Measurements from ENCODE around the gene TRIP6. TPM values are rescaled to one million over a fixed set of nuclear protein-coding genes. Genes with fewer than 3 reads are reported as not detected.

Gene TRIP6
- total RNA-seq, result 139 and 186 TPM in 2 replicates

GRCh38 chr7:100867040-100867775 is at the start of gene TRIP6:
Gene TRIP6 (plus strand): TSS chr7:100867387. CDS start chr7:100867498, 111 bp downstream.

GRCh38 chr7:100827330-100828226 is 39.6 kb upstream of the TRIP6 start, which contains the start of gene EPHB4:
Gene EPHB4 (minus strand): TSS chr7:100827523. CDS start chr7:100827030, 493 bp downstream.

GRCh38 chr7:100852048-100852872 is 14.9 kb upstream of the TRIP6 start, which contains the start of gene SLC12A9:
Gene SLC12A9 (plus strand): TSS chr7:100852713. CDS start chr7:100854198, 1,485 bp downstream.

GRCh38 chr7:100874577-100875355 is 7.6 kb downstream of the TRIP6 start, which contains the start of gene SRRT:
Gene SRRT (plus strand): TSS chr7:100875103. CDS start chr7:100875591, 488 bp downstream.

GRCh38 chr7:100888988-100889750 is 22.0 kb downstream of the TRIP6 start, which contains the start of gene UFSP1:
Gene UFSP1 (minus strand): TSS chr7:100889715. CDS start chr7:100889271, 444 bp downstream.

GRCh38 chr7:100895701-100895955 is 28.4 kb downstream of the TRIP6 start, which contains the start of gene ACHE:
Gene ACHE (minus strand): TSS chr7:100895888. CDS start chr7:100894232, 1,656 bp downstream.

Small RNAs within 50 kb of the gene (small RNA-seq; reads per million reads assigned to genes)
- gene RN7SL549P (not detected), gene RN7SL750P (not detected)

Other genes starting within 250 kb of the TRIP6 start
- gene TFR2, start 225.8 kb upstream of the TRIP6 start, total RNA-seq, result 0.49 and 1.1 TPM in 2 replicates
- gene ACTL6B, start 210.9 kb upstream of the TRIP6 start, total RNA-seq, result not detected in 2 replicates
- 108 and 144 TPM in 2 replicates for gene GNB2, start 193.6 kb upstream of the TRIP6 start, total RNA-seq
- gene GIGYF1, start 173.1 kb upstream of the TRIP6 start, total RNA-seq, result 22.8 and 26.9 TPM in 2 replicates
- gene POP7, start 161.3 kb upstream of the TRIP6 start, total RNA-seq, result 23.5 and 23.7 TPM in 2 replicates
- gene EPO, start 146.9 kb upstream of the TRIP6 start, total RNA-seq, result not detected in 2 replicates
- gene ZAN, start 133.8 kb upstream of the TRIP6 start, total RNA-seq, result not detected in 2 replicates
- gene EPHB4, start 39.9 kb upstream of the TRIP6 start, total RNA-seq, result 111 and 120 TPM in 2 replicates
- gene SLC12A9, start 14.7 kb upstream of the TRIP6 start, total RNA-seq, result 29.4 and 30.2 TPM in 2 replicates
- 39.8 and 50.5 TPM in 2 replicates for gene SRRT, start 7.7 kb downstream of the TRIP6 start, total RNA-seq
- gene UFSP1, start 22.3 kb downstream of the TRIP6 start, total RNA-seq, result 7.9 and 9.2 TPM in 2 replicates
- 0.49 TPM in 2 replicates for gene ACHE, start 28.5 kb downstream of the TRIP6 start, total RNA-seq
- not detected in 2 replicates for gene MUC3A, start 82.1 kb downstream of the TRIP6 start, total RNA-seq
- gene MUC12, start 102.2 kb downstream of the TRIP6 start, total RNA-seq, result under 0.01 TPM in 1 of 2 replicates, not detected in the other
- not detected in 2 replicates for gene MUC17, start 152.7 kb downstream of the TRIP6 start, total RNA-seq
- 20.4 and 25.3 TPM in 2 replicates for gene TRIM56, start 218.1 kb downstream of the TRIP6 start, total RNA-seq